ENCODE results near the gene DPCD.

DNA sequence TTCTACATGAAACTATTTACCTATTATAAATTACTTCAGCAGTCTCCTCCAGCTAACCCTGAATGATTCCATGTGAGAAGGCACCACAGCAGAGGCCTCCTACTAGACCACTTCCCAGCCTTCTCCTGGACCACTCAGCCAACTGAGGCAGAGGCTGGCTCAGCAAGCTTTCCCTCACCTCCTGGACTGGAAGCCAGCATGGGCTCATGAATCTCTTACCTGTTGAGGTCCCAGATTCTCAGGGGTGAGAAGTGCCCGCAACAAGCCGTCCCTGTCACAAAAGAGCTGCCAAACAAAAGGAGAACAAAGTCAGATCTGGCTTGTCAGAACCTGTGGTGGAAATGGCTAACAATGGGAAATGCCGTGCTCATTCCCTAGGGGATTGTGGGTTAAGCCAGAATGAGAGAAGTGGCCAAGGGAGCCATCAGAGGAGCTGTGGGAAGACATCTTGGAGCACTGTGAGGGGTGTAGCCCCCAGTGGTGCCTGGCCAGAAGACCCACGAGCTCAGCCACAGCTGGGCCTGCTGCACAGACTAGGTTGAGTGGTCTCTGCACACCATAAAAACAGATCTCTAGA lies 36.5 kb downstream of the DPCD start:
- TF ChIP-seq FOXP2 (optimal IDR thresholded peaks at IDR 0.05; ENCODE audit: control extremely low read depth, extremely low read length, insufficient read depth) (no peak), POLR2AphosphoS5 (IDR thresholded peaks at IDR 0.05; ENCODE audit: borderline replicate concordance, low read depth, low read length) (no peak), EZH2 (IDR thresholded peaks at IDR 0.05) (no peak)

All from SK-N-MC (cell line).